ENCODE results near the gene EIPR1. TPM values are rescaled to one million over a fixed set of nuclear protein-coding genes. Genes with fewer than 3 reads are reported as not detected.

The EIPR1 gene
- total and polyA plus RNA-seq, 2 donors (not counting 3 experiments of a cell fraction or from before 2014, with no cell fraction given) = 30.8 to 57.3 TPM

- CTCF ChIA-PET = interaction anchor here (0.6 kb wide), 1 partner anchor 205 kb away, joined by 3 read pairs; no protein-coding TSS in a partner anchor
- dilution Hi-C loops (cut with MboI; ENCODE audit: extremely low pct_ligation_motif_present, low sequenced_read_pairs) (no loop called here), intact Hi-C loops (cut with micrococcal nuclease) (no loop called here)
- H3K4me1 ChIP-seq (ENCODE audit: control insufficient read depth, extremely low read depth, insufficient read depth, low read length) = no peaks in the 10 kb centered on the region
- no peaks in the 10 kb centered on the region for H3K36me3 ChIP-seq (ENCODE audit: control insufficient read depth in 2 of 2, extremely low read depth in 1 of 2, insufficient read depth in 2 of 2, low read length in 2 of 2)
- BruUV-seq (replicated peaks) = no TSS peak
- DNase-seq (ENCODE audit: low read depth, low spot score) (no peak), FAIRE-seq (no peak)
- H3K4me2 ChIP-seq (ENCODE audit: insufficient read depth, low read length) = no peak overlapping the region
- no peak overlapping the region for H3K9ac ChIP-seq (replicated peaks; ENCODE audit: extremely low read depth, insufficient read depth, low read length)
- no peak overlapping the region for H3K27ac ChIP-seq (ENCODE audit: insufficient read depth, low read depth, low read length)
- no peaks in the 10 kb centered on the region for H3K9me3 ChIP-seq (replicated peaks; ENCODE audit: control insufficient read depth, insufficient read depth, low read length)
- H2AFZ ChIP-seq (ENCODE audit: low read depth, low read length) = no peak overlapping the region
- no peaks in the 10 kb centered on the region for H3K27me3 ChIP-seq (ENCODE audit: control insufficient read depth in 2 of 2, insufficient read depth in 2 of 2, low read length in 2 of 2)
- no peaks in the 10 kb centered on the region for H3K79me2 ChIP-seq (ENCODE audit: control insufficient read depth, insufficient read depth, low read length)
- POLR2A ChIA-PET = no interaction called here
- H3K9me1 ChIP-seq (replicated peaks; ENCODE audit: control insufficient read depth, extremely low read depth, insufficient read depth, low read length) = no peaks in the 10 kb centered on the region
- no peak overlapping the region for H3K4me3 ChIP-seq (replicated peaks in 1 of 3; ENCODE audit: insufficient read depth in 1 of 3, low read depth in 1 of 3, low read length in 3 of 3)
- TF ChIP-seq POLR2A (IDR thresholded peaks at IDR 0.05; ENCODE audit: low read depth, low read length) (no peak), MYC (IDR thresholded peaks at IDR 0.05; ENCODE audit: low read depth, low read length) (no peak), CTCF (IDR thresholded peaks at IDR 0.05; ENCODE audit: extremely low read depth in 1 of 2, insufficient read depth in 1 of 2, low read depth in 1 of 2, low read length in 2 of 2) (no peak), JUN (IDR thresholded peaks at IDR 0.05; ENCODE audit: borderline replicate concordance, insufficient read depth, insufficient read length, low read depth) (no peak), GATA2 (IDR thresholded peaks at IDR 0.05; ENCODE audit: insufficient read depth, insufficient read length, low read depth, low read length) (no peak), MAX (IDR thresholded peaks at IDR 0.05; ENCODE audit: insufficient read depth, insufficient read length) (no peak), EZH2 (IDR thresholded peaks at IDR 0.05; ENCODE audit: borderline replicate concordance, low read depth, low read length, severe bottlenecking) (no peak), POLR2AphosphoS5 (IDR thresholded peaks at IDR 0.05; ENCODE audit: insufficient read depth, low read depth, low read length) (no peak), FOS (IDR thresholded peaks at IDR 0.05; ENCODE audit: borderline replicate concordance, insufficient read depth, low read length) (no peak)
- H4K20me1 ChIP-seq (replicated peaks; ENCODE audit: control insufficient read depth, extremely low read depth, insufficient read depth, low read length) = no peaks in the 10 kb centered on the region
Measured at GRCh38 chr2:3256605-3257004, 121.0 kb downstream of the EIPR1 start.
